GM23338 (cell line): Measurements from ENCODE around the gene THBS3. TPM values are rescaled to one million over a fixed set of nuclear protein-coding genes. Genes with fewer than 3 reads are reported as not detected.
A peak's percentile ranks its signal among the peaks of the same experiment; 100 is the strongest.

Source experiments
- EZH2phosphoT487 ChIP-seq: fragments of 200-600 bp; sonication (generic); IDR thresholded peaks from one replicate; pipeline ENCODE4 v1.8.1; 2018; ENCODE audit warnings: antibody characterized with exemption; ENCODE audit not compliant: unreplicated experiment
- STAT1 ChIP-seq: IDR thresholded peaks from one replicate; pipeline ENCODE4 v1.6.1; 2016; ENCODE audit warnings: antibody characterized with exemption; ENCODE audit not compliant: unreplicated experiment
- ZNF114 ChIP-seq: fragments of 250-450 bp; sonication (Bioruptor Pico); IDR thresholded peaks from 2 replicates; pipeline ENCODE4 v1.5.0; 2020; ENCODE audit warnings: mild to moderate bottlenecking, moderate library complexity
- polyA plus RNA-seq: library from polyadenylated mRNA; unstranded; fragments of >200 nt; fragmentation: Nextera tagmentation; extraction: Ambion mirVana; gene quantifications from 2 replicates; pipeline ENCODE4 v1.2.1, GENCODE V29; 2016
- total RNA-seq: library from RNA; depleted of rRNA; stranded (reverse); fragments of >200 nt; shearing (Covaris generic); gene quantifications from 2 replicates; pipeline ENCODE4 v1.2.3, GENCODE V29; 2014
- TF ChIP-seq, protein P1 (sequence below): fragments of 250-450 bp; sonication (Bioruptor Pico); IDR thresholded peaks from 2 replicates; pipeline ENCODE4 v1.5.0; 2020; ENCODE audit warnings: mild to moderate bottlenecking, moderate library complexity
- TF ChIP-seq, protein P2 (sequence below): IDR thresholded peaks from 2 replicates; pipeline ENCODE4 v1.6.1; 2016; ENCODE audit warnings: antibody characterized with exemption
- TF ChIP-seq, protein P3 (sequence below), 2 experiments: fragments of 200-600 bp in 1 of 2; sonication (generic) in 1 of 2; conservative IDR thresholded peaks; 2 replicates each; pipeline versions ENCODE4 v1.5.1 to v1.6.1; 2016 to 2017; ENCODE audit warnings: antibody characterized with exemption in 2 of 2, low read depth in 2 of 2, mild to moderate bottlenecking in 2 of 2, moderate library complexity in 1 of 2

The THBS3 gene
- total and polyA plus RNA-seq, 2 experiments from 2014 or later = 1.2 to 4.3 TPM

DNA sequence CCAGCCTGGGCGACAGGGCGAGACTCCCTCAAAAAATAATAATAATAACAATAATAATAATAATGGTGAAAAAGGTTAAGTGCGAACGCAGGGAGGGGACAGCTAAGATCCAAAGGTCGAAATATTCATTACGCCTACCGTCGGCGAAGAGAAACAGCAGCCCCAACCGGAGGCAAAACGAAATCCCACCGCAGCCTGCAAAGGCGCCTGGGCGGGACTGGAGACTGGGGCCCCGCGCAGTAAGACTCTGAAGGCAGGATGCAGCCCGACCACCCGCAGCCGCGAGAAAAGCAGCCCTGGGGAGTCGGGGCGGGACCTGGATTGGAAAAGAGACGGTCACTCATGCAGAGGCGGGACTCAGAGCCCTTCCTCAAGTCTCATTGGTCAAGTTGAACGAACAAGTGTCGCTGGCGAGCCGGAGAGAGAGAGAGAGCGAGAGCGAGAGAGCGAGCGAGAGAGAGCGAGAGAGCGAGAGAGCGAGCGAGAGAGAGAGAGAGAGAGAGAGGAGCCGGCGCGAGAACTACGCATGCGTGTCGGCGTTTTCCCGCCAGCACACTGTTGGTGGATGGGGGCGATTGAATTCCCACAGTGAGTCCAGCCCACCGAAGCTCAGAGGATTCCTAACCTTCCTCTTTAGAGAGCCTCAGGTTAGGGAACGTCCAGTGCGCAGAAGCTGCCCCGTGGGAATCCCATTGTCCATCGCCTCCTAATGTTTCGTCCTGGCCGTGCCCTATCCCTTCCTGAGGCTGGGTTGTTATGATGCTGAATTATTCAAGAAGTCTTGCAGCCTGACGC is 36.9 kb upstream of the THBS3 start (continued):
- TF ChIP-seq, protein P1, sequence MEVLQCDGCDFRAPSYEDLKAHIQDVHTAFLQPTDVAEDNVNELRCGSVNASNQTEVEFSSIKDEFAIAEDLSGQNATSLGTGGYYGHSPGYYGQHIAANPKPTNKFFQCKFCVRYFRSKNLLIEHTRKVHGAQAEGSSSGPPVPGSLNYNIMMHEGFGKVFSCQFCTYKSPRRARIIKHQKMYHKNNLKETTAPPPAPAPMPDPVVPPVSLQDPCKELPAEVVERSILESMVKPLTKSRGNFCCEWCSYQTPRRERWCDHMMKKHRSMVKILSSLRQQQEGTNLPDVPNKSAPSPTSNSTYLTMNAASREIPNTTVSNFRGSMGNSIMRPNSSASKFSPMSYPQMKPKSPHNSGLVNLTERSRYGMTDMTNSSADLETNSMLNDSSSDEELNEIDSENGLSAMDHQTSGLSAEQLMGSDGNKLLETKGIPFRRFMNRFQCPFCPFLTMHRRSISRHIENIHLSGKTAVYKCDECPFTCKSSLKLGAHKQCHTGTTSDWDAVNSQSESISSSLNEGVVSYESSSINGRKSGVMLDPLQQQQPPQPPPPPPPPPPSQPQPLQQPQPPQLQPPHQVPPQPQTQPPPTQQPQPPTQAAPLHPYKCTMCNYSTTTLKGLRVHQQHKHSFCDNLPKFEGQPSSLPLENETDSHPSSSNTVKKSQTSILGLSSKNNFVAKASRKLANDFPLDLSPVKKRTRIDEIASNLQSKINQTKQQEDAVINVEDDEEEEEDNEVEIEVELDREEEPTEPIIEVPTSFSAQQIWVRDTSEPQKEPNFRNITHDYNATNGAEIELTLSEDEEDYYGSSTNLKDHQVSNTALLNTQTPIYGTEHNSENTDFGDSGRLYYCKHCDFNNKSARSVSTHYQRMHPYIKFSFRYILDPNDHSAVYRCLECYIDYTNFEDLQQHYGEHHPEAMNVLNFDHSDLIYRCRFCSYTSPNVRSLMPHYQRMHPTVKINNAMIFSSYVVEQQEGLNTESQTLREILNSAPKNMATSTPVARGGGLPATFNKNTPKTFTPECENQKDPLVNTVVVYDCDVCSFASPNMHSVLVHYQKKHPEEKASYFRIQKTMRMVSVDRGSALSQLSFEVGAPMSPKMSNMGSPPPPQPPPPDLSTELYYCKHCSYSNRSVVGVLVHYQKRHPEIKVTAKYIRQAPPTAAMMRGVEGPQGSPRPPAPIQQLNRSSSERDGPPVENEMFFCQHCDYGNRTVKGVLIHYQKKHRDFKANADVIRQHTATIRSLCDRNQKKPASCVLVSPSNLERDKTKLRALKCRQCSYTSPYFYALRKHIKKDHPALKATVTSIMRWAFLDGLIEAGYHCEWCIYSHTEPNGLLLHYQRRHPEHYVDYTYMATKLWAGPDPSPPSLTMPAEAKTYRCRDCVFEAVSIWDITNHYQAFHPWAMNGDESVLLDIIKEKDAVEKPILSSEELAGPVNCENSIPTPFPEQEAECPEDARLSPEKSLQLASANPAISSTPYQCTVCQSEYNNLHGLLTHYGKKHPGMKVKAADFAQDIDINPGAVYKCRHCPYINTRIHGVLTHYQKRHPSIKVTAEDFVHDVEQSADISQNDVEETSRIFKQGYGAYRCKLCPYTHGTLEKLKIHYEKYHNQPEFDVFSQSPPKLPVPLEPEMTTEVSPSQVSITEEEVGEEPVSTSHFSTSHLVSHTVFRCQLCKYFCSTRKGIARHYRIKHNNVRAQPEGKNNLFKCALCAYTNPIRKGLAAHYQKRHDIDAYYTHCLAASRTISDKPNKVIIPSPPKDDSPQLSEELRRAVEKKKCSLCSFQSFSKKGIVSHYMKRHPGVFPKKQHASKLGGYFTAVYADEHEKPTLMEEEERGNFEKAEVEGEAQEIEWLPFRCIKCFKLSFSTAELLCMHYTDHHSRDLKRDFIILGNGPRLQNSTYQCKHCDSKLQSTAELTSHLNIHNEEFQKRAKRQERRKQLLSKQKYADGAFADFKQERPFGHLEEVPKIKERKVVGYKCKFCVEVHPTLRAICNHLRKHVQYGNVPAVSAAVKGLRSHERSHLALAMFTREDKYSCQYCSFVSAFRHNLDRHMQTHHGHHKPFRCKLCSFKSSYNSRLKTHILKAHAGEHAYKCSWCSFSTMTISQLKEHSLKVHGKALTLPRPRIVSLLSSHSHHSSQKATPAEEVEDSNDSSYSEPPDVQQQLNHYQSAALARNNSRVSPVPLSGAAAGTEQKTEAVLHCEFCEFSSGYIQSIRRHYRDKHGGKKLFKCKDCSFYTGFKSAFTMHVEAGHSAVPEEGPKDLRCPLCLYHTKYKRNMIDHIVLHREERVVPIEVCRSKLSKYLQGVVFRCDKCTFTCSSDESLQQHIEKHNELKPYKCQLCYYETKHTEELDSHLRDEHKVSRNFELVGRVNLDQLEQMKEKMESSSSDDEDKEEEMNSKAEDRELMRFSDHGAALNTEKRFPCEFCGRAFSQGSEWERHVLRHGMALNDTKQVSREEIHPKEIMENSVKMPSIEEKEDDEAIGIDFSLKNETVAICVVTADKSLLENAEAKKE = no peak
- TF ChIP-seq EZH2phosphoT487 = no peak
- TF ChIP-seq, protein P2, sequence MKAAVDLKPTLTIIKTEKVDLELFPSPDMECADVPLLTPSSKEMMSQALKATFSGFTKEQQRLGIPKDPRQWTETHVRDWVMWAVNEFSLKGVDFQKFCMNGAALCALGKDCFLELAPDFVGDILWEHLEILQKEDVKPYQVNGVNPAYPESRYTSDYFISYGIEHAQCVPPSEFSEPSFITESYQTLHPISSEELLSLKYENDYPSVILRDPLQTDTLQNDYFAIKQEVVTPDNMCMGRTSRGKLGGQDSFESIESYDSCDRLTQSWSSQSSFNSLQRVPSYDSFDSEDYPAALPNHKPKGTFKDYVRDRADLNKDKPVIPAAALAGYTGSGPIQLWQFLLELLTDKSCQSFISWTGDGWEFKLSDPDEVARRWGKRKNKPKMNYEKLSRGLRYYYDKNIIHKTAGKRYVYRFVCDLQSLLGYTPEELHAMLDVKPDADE = peak; percentile 58
- no peak for TF ChIP-seq ZNF114 (CRISPR knock-in tag)
- no peak for TF ChIP-seq STAT1
- TF ChIP-seq, protein P3, sequence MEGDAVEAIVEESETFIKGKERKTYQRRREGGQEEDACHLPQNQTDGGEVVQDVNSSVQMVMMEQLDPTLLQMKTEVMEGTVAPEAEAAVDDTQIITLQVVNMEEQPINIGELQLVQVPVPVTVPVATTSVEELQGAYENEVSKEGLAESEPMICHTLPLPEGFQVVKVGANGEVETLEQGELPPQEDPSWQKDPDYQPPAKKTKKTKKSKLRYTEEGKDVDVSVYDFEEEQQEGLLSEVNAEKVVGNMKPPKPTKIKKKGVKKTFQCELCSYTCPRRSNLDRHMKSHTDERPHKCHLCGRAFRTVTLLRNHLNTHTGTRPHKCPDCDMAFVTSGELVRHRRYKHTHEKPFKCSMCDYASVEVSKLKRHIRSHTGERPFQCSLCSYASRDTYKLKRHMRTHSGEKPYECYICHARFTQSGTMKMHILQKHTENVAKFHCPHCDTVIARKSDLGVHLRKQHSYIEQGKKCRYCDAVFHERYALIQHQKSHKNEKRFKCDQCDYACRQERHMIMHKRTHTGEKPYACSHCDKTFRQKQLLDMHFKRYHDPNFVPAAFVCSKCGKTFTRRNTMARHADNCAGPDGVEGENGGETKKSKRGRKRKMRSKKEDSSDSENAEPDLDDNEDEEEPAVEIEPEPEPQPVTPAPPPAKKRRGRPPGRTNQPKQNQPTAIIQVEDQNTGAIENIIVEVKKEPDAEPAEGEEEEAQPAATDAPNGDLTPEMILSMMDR (conservative IDR thresholded peaks at IDR 0.05; ENCODE audit: low read depth in 2 of 2) = peak in 1 of 2 experiments; percentile 38; a peak in 2 of 4 replicates
